NCI-H1436 (cell line): ENCODE measurements around the gene KLHL30.

Experiments used
- DNase-seq: peaks from one replicate; lab custom pipeline; 2025; lab: John Stamatoyannopoulos, UW

KLHL30 gene

DNA sequence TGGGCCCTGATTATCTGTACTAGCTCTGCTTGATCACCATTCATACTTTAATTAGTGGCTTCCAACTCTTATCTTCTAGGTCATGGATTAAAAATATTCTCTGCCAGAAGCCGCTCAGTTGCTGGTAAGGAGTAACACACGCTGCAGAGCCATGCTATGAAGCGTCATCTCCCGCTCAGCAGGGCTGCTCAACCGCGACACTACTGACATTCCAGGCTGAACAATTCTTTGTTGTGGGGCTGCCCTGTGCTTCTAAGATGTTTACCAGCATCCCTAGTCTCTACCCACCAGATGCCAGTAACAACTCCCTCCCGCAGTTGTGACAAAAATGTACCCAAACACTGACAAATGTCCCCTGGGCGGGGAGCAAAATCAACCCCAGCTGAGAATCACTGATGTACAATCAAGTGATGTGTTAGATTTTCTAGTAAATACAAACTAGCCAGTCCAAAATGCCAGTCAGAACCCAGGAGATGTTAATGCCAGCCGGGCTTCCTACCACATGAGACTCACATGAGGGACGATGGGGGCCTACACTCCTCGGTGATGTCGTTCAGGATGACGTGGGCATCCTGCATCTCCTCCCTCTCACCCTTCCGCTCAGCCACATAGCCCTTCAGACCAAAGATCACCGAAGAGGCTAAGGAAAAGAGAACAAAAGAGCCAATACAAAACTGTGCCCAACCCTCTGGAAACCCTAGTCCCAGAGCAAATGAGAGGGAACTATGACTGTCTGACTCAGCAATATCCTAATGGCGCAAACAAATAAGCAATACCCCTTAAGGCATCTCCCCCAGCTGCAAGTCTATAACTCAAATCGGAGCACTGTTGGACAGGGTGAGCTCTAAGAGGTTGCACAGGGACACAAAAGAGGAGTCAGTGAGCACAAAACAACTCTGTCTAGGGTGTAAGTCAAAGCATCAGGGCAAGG lies 49.4 kb downstream of the KLHL30 start:
- no peak for DNase-seq

DNA sequence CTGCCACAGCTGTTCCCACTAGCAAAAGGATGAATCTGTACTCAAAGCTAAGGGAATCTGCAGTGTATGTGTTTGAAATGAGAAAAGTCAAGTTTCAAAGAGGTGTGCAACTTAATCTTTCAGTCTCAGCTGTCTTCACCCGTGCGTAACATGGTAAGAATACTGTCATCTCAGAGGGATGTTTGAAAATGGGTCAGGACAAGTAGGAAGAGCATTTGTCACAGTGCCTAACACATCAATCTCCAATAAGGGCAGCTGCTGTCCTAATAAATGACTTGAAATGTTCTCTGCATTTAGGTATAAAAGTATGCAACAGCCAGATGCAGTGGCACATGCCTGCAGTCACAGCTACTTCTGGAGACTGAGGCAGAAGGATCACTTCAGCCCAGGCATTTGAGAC lies 52.0 kb downstream of the KLHL30 start:
- DNase-seq = no peak
